Keratinocyte (primary cell): ENCODE measurements around the gene CHAF1B. TPM values are rescaled to one million over a fixed set of nuclear protein-coding genes. Genes with fewer than 3 reads are reported as not detected.
A peak's percentile ranks its signal among the peaks of the same experiment; 100 is the strongest.

Experiments used
- DNase-seq: peaks from one replicate; pipeline ENCODE4 v3.0.0-alpha.2; 2011; ENCODE audit warnings: low read depth, missing footprints, low spot score
- FAIRE-seq: peaks from 2 replicates; lab custom pipeline; 2011; peaks lifted over from hg19 to GRCh38; lab: Jason Lieb, UNC
- H2AFZ ChIP-seq: 2 replicates; pipeline ENCODE4 v1.6.0; 2012; ENCODE audit warnings: low read length, control low read depth, inconsistent platforms; ENCODE audit not compliant: control insufficient read depth
- H3K27ac ChIP-seq: 2 replicates; pipeline ENCODE4 v1.5.1; 2011; ENCODE audit warnings: low read length; ENCODE audit not compliant: control insufficient read depth, insufficient read depth
- H3K27me3 ChIP-seq: 3 replicates; pipeline ENCODE4 v1.6.0; 2011; ENCODE audit warnings: low read length; ENCODE audit not compliant: control insufficient read depth, insufficient read depth; ENCODE audit errors: extremely low read depth
- H3K36me3 ChIP-seq, 2 experiments: 2 replicates in 1 of 2; 3 replicates in 1 of 2; pipeline ENCODE4 v1.5.1; 2011; ENCODE audit warnings: low read length in 2 of 2, mild to moderate bottlenecking in 1 of 2; ENCODE audit not compliant: control insufficient read depth in 2 of 2, insufficient read depth in 2 of 2; ENCODE audit errors: extremely low read depth in 1 of 2
- H3K4me1 ChIP-seq: 3 replicates; pipeline ENCODE4 v1.5.1; 2011; ENCODE audit warnings: low read length; ENCODE audit not compliant: control insufficient read depth, insufficient read depth; ENCODE audit errors: extremely low read depth
- H3K4me2 ChIP-seq: 3 replicates; pipeline ENCODE4 v1.6.0; 2011; ENCODE audit warnings: low read depth, low read length; ENCODE audit not compliant: control insufficient read depth, insufficient read depth; ENCODE audit errors: extremely low read depth
- H3K4me3 ChIP-seq, 3 experiments: fragments of 200-600 bp in 1 of 3; sonication (generic) in 1 of 3; 2 replicates in 2 of 3; 3 replicates in 1 of 3; pipeline ENCODE4 v1.5.1; 2011 to 2016; ENCODE audit warnings: low read length in 3 of 3, mild to moderate bottlenecking in 3 of 3, control low read depth in 2 of 3, inconsistent platforms in 1 of 3, low read depth in 1 of 3, mixed read lengths in 1 of 3, mixed run types in 1 of 3, moderate library complexity in 1 of 3; ENCODE audit not compliant: control insufficient read depth in 2 of 3, insufficient read depth in 2 of 3; ENCODE audit errors: extremely low read depth in 1 of 3
- H3K79me2 ChIP-seq: 2 replicates; pipeline ENCODE4 v1.6.0; 2012; ENCODE audit warnings: low read length; ENCODE audit not compliant: control insufficient read depth, insufficient read depth
- H3K9ac ChIP-seq: 3 replicates; pipeline ENCODE4 v1.6.0; 2011; ENCODE audit warnings: low read length; ENCODE audit not compliant: control insufficient read depth, insufficient read depth; ENCODE audit errors: extremely low read depth
- H3K9me1 ChIP-seq: 3 replicates; pipeline ENCODE4 v1.6.0; 2011; ENCODE audit warnings: low read length; ENCODE audit not compliant: control insufficient read depth, insufficient read depth; ENCODE audit errors: extremely low read depth
- H3K9me3 ChIP-seq: 2 replicates; pipeline ENCODE4 v1.5.1; 2012; ENCODE audit warnings: low read depth, low read length; ENCODE audit not compliant: control insufficient read depth
- H4K20me1 ChIP-seq: 3 replicates; pipeline ENCODE4 v1.6.0; 2011; ENCODE audit warnings: low read length; ENCODE audit not compliant: control insufficient read depth, insufficient read depth; ENCODE audit errors: extremely low read depth
- EZH2 ChIP-seq: IDR thresholded peaks from one replicate; pipeline ENCODE4 v1.6.1; 2012; ENCODE audit warnings: inconsistent platforms, mild to moderate bottlenecking, low read length, moderate library complexity
- dilution Hi-C: fragments of 300-500 bp; cut with MboI; formaldehyde crosslinking; loops from one replicate; pipeline ENCODE4 v1.7.0; 2020; ENCODE audit warnings: low sequenced_read_pairs; ENCODE audit not compliant: extremely low pct_ligation_motif_present
- polyA plus RNA-seq, 5 experiments: library from polyadenylated mRNA; depleted of rRNA in 3 of 5; stranded (reverse) in 3 of 5; stranded (forward) in 1 of 5; unstranded in 1 of 5; fragments of >200 nt; gene quantifications; 1 replicate in 1 of 5; 2 replicates in 3 of 5; 3 replicates in 1 of 5; pipeline versions ENCODE4 v1.2.1 to v1.2.3, GENCODE V29; 2011 to 2012; ENCODE audit warnings: missing spikeins in 2 of 5, low read depth in 1 of 5, low replicate concordance in 1 of 5
- TF ChIP-seq, protein P1 (sequence below), 3 experiments: IDR thresholded peaks in 1 of 3; conservative IDR thresholded peaks in 1 of 3; optimal IDR thresholded peaks in 1 of 3; 2 replicates in 2 of 3; 3 replicates in 1 of 3; pipeline versions ENCODE3 to v1.5.1; 2011; ENCODE audit warnings: low read length in 3 of 3, mild to moderate bottlenecking in 3 of 3, moderate library complexity in 2 of 3, control low read depth in 1 of 3, inconsistent platforms in 1 of 3; ENCODE audit not compliant: insufficient read depth in 2 of 3; ENCODE audit errors: extremely low read depth in 1 of 3

The CHAF1B gene
- polyA plus RNA-seq, 1 donor (not counting 4 experiments of a cell fraction or from before 2014, with no cell fraction given) = 6.8 TPM

DNA sequence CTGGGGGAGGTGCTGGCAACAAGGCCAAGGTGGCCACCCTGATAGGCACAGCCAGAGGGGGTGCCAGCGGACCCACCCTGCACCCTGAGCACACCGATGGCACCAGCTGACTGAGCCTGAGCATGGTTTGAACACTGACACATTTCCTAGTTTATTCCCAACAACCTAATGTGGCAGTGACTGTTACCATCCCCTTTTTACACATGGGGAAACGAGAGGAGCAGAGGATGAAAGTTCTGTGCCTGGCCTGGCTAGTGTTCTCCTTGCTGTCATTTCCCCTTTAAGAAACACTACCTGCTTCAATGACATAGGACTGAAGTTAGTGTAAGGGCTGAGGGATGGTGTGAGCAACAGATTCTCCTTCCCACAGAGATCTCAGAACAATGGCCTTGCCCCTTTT lies 79.4 kb downstream of the CHAF1B start:
- Histone ChIP-seq H3K27me3 (no peaks in the 10 kb centered on the region), H3K9ac (no peak overlapping the region), H3K4me3 (no peak overlapping the region), H3K27ac (no peak overlapping the region), H4K20me1 (no peaks in the 10 kb centered on the region), H3K79me2 (no peaks in the 10 kb centered on the region), H3K36me3 (no peaks in the 10 kb centered on the region), H3K4me1 (peaks cover 16% of the 10 kb centered on the region), H3K4me2 (no peak overlapping the region), H2AFZ (no peak overlapping the region), H3K9me3 (no peaks in the 10 kb centered on the region), H3K9me1 (no peaks in the 10 kb centered on the region)
- no peak for FAIRE-seq
- no peak for DNase-seq
- dilution Hi-C loops = no loop called here
- TF ChIP-seq EZH2 = no peak
- TF ChIP-seq, protein P1, sequence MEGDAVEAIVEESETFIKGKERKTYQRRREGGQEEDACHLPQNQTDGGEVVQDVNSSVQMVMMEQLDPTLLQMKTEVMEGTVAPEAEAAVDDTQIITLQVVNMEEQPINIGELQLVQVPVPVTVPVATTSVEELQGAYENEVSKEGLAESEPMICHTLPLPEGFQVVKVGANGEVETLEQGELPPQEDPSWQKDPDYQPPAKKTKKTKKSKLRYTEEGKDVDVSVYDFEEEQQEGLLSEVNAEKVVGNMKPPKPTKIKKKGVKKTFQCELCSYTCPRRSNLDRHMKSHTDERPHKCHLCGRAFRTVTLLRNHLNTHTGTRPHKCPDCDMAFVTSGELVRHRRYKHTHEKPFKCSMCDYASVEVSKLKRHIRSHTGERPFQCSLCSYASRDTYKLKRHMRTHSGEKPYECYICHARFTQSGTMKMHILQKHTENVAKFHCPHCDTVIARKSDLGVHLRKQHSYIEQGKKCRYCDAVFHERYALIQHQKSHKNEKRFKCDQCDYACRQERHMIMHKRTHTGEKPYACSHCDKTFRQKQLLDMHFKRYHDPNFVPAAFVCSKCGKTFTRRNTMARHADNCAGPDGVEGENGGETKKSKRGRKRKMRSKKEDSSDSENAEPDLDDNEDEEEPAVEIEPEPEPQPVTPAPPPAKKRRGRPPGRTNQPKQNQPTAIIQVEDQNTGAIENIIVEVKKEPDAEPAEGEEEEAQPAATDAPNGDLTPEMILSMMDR (optimal IDR thresholded peaks at IDR 0.05 in 1 of 3, IDR thresholded peaks at IDR 0.05 in 1 of 3, conservative IDR thresholded peaks at IDR 0.05 in 1 of 3; ENCODE audit: extremely low read depth in 1 of 3, insufficient read depth in 2 of 3, low read length in 3 of 3) = no peak

DNA sequence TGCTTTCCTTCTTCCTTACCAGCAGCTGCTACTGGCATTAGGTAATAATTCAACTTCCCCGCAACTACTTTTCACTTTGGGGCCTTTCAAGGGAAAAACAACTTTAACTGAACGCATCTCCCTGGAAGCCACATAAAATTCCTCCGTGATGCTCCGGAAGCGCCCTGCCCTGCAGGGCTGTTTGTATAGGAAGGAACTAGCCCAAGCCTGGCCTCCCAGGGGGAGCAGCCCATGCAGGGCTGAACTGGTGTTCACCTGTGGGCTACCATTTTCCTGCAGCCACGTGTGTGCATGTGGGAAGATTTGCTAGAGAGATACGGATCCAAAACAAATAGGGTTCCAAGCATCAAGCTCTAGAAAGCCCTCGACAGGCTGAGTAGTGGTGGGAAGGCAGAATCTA lies 80.3 kb downstream of the CHAF1B start:
- Histone ChIP-seq H2AFZ (no peak overlapping the region), H3K9me1 (no peaks in the 10 kb centered on the region), H4K20me1 (no peaks in the 10 kb centered on the region), H3K4me2 (peak overlapping the region; percentile 4), H3K36me3 (no peaks in the 10 kb centered on the region), H3K27me3 (no peaks in the 10 kb centered on the region), H3K9me3 (no peaks in the 10 kb centered on the region), H3K4me3 (no peak overlapping the region), H3K27ac (no peak overlapping the region), H3K4me1 (peaks cover 16% of the 10 kb centered on the region), H3K9ac (no peak overlapping the region), H3K79me2 (no peaks in the 10 kb centered on the region)
- no peak for DNase-seq
- no peak for FAIRE-seq
- TF ChIP-seq, protein P1 (optimal IDR thresholded peaks at IDR 0.05 in 1 of 3, IDR thresholded peaks at IDR 0.05 in 1 of 3, conservative IDR thresholded peaks at IDR 0.05 in 1 of 3; ENCODE audit: extremely low read depth in 1 of 3, insufficient read depth in 2 of 3, low read length in 3 of 3) = no peak
- TF ChIP-seq EZH2 = no peak
- dilution Hi-C loops = no loop called here
